HG02588 (cell line): ENCODE results near the gene AIM2.
A peak's percentile ranks its signal among the peaks of the same experiment; 100 is the strongest.
"Not testable (repeated sequence)": the region's sequence is repeated elsewhere in the genome, so short reads cannot be mapped to it uniquely, and the experiment has no call there.

ENCODE experiments used
- ATAC-seq: cut with Tn5 transposase; IDR thresholded peaks from one replicate; pipeline ENCODE4 v1.9.1; 2021; ENCODE audit warnings: mild to moderate bottlenecking, moderate library complexity; ENCODE audit not compliant: unreplicated experiment

Gene AIM2

GRCh38 chr1:159081626-159082025, 5.1 kb upstream of the AIM2 start:
- no peak for ATAC-seq

GRCh38 chr1:159079525-159079924, 3.0 kb upstream of the AIM2 start:
- no peak for ATAC-seq

- peak; percentile 66 for ATAC-seq
Measured at GRCh38 chr1:159077120-159077961, 775 bp upstream of the AIM2 start.

GRCh38 chr1:159071970-159072582, 4.5 kb downstream of the AIM2 start:
- no peak for ATAC-seq

- no peak for ATAC-seq
Measured at GRCh38 chr1:159068886-159069285, 7.7 kb downstream of the AIM2 start.

- ATAC-seq, result peak; percentile 83
Measured at GRCh38 chr1:159067699-159068621, 8.6 kb downstream of the AIM2 start.

GRCh38 chr1:159066108-159066507, 10.5 kb downstream of the AIM2 start:
- ATAC-seq, result no peak

GRCh38 chr1:159065106-159065505, 11.5 kb downstream of the AIM2 start:
- no peak for ATAC-seq

- ATAC-seq, result no peak
Measured at GRCh38 chr1:159058751-159059150, 17.8 kb downstream of the AIM2 start.

- ATAC-seq, result no peak
Measured at GRCh38 chr1:159056069-159056698, 20.4 kb downstream of the AIM2 start.

- no peak for ATAC-seq
Measured at GRCh38 chr1:159055181-159055641, 21.4 kb downstream of the AIM2 start.

GRCh38 chr1:159054427-159054826, 22.1 kb downstream of the AIM2 start:
- no peak for ATAC-seq

- ATAC-seq, result no peak
Measured at GRCh38 chr1:159051436-159051835, 25.1 kb downstream of the AIM2 start.

GRCh38 chr1:159046486-159046885, 30.1 kb downstream of the AIM2 start:
- ATAC-seq, result not testable (repeated sequence)

GRCh38 chr1:159040893-159041724, 35.5 kb downstream of the AIM2 start:
- ATAC-seq, result peak; percentile 55

- ATAC-seq, result no peak
Measured at GRCh38 chr1:159040206-159040605, 36.4 kb downstream of the AIM2 start.

- no peak for ATAC-seq
Measured at GRCh38 chr1:159030877-159031447, 45.6 kb downstream of the AIM2 start.

GRCh38 chr1:159030311-159030710, 46.3 kb downstream of the AIM2 start:
- no peak for ATAC-seq

- not testable (repeated sequence) for ATAC-seq
Measured at GRCh38 chr1:159026841-159027240, 49.7 kb downstream of the AIM2 start.
